ENCODE data around the gene LCE1B.

The LCE1B gene

DNA sequence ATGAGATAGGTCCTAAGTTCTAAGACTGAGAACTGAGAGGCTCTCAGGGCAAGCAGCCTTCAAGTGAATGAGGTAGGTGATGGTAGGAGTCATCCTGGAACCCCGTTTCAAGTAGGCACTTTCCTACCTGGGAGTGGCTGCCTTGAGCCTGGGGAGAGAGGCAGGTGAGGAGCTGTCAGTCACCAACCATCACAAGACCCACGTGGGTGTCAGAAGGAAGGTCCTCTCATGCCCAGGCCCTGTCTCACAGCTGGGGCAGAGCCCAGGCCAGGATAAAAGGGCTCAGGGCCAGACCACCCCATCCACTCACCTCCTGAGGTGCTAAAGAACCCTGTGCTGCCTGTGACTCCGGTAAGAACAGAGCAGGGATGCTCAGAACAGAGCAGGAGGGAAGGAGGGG lies 15.3 kb upstream of the LCE1B start, which contains the start of gene LCE1D:
Gene LCE1D (plus strand): TSS at position 301 of the 400 bp plus-strand sequence. CDS start 1,074 bp downstream, outside the sequence.
- Histone ChIP-seq H3K36me3 (ENCODE audit: control insufficient read depth in 2 of 2, insufficient read depth in 1 of 2, low read length in 2 of 2) (no peaks in the 10 kb centered on the region), H3K4me1 (ENCODE audit: control insufficient read depth, insufficient read depth, low read length) (no peaks in the 10 kb centered on the region), H3K9me3 (ENCODE audit: control insufficient read depth, insufficient read depth, low read depth, low read length) (no peaks in the 10 kb centered on the region), H3K27ac (ENCODE audit: extremely low read depth, low read depth, low read length) (no peak within 1 kb of the TSS), H3K4me3 (ENCODE audit: low read depth, low read length) (no peak within 1 kb of the TSS)
- ChIA-PET POLR2A (no interaction called here), CTCF (no interaction called here)
- no peak for TF ChIP-seq ZNF501 (tag by site-specific recombination; IDR thresholded peaks at IDR 0.05)
- no peak for TF ChIP-seq ZNF433 (tag by site-specific recombination; IDR thresholded peaks at IDR 0.05; ENCODE audit: low read depth)
- no peak for TF ChIP-seq ZNF596 (tag by site-specific recombination; IDR thresholded peaks at IDR 0.05)
- TF ChIP-seq ZNF23 (tag by site-specific recombination; IDR thresholded peaks at IDR 0.05; ENCODE audit: borderline replicate concordance), result no peak

DNA sequence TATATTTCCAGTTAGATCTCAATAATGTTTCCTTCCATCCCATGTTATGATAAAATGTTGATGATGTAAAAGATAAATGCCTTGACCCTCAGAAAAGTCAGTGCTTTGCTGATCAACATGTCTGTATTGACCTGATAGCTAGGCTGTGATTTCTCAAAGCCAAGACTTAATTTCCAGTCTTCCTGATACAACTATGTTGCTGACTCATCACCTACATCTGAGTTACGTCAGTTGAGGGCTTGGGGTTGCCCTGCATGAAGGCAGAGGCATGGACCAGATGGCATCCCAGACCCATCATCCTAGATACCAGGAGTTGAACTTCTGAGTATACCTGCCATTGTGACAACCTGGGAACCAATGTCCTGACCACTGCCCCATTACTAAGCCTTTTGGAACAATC lies 10.4 kb upstream of the LCE1B start:
- Histone ChIP-seq H3K36me3 (ENCODE audit: control insufficient read depth in 2 of 2, insufficient read depth in 1 of 2, low read length in 2 of 2) (no peaks in the 10 kb centered on the region), H3K4me3 (ENCODE audit: low read depth, low read length) (no peak overlapping the region), H3K9me3 (ENCODE audit: control insufficient read depth, insufficient read depth, low read depth, low read length) (no peaks in the 10 kb centered on the region), H3K4me1 (ENCODE audit: control insufficient read depth, insufficient read depth, low read length) (no peaks in the 10 kb centered on the region), H3K27ac (ENCODE audit: extremely low read depth, low read depth, low read length) (no peak overlapping the region)
- no peak for TF ChIP-seq SP2 (tag by site-specific recombination; IDR thresholded peaks at IDR 0.05)
- TF ChIP-seq ZNF76 (tag by site-specific recombination; IDR thresholded peaks at IDR 0.05; ENCODE audit: borderline replicate concordance, low read depth), result no peak
- TF ChIP-seq ZNF394 (tag by site-specific recombination; IDR thresholded peaks at IDR 0.05; ENCODE audit: borderline replicate concordance), result no peak
- POLR2A ChIA-PET, result no interaction called here
- CTCF ChIA-PET, result no interaction called here

DNA sequence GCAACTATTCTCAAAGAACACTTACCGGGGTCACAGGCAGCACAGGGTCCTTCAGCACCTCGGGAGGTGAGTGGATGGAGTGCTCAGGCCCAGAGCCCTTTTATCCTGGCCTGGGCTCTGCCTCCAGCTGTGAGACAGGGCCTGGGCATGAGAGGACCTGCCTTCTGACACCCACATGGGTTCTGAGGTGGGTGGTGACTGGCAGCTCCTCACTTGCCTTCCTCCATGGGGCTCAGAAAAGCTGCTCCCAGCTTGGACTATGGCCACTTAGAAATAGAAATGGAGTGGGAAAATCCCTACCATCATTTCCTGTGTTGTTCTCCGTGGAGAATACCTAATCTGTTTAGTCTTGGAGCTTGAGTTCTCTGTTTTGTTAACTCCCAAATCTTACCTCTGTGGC lies 5.2 kb upstream of the LCE1B start, which contains the start of gene LCE1C:
Gene LCE1C (minus strand): TSS at position 76 of the 400 bp plus-strand sequence. CDS start 1,173 bp downstream, outside the sequence.
- CTCF ChIA-PET, result interaction anchor here (0.7 kb wide), 1 partner anchor 9 kb away, joined by 4 read pairs; no protein-coding TSS in a partner anchor
- H3K4me1 ChIP-seq (ENCODE audit: control insufficient read depth, insufficient read depth, low read length), result no peaks in the 10 kb centered on the region
- POLR2A ChIA-PET, result no interaction called here
- H3K27ac ChIP-seq (ENCODE audit: extremely low read depth, low read depth, low read length), result no peak within 1 kb of the TSS
- no peak within 1 kb of the TSS for H3K4me3 ChIP-seq (ENCODE audit: low read depth, low read length)
- no peaks in the 10 kb centered on the region for H3K36me3 ChIP-seq (ENCODE audit: control insufficient read depth in 2 of 2, insufficient read depth in 1 of 2, low read length in 2 of 2)
- H3K9me3 ChIP-seq (ENCODE audit: control insufficient read depth, insufficient read depth, low read depth, low read length), result no peaks in the 10 kb centered on the region
- no peak for TF ChIP-seq ZNF624 (tag by site-specific recombination; IDR thresholded peaks at IDR 0.05)
- TF ChIP-seq ZNF266 (tag by site-specific recombination; IDR thresholded peaks at IDR 0.05; ENCODE audit: low read depth), result no peak

DNA sequence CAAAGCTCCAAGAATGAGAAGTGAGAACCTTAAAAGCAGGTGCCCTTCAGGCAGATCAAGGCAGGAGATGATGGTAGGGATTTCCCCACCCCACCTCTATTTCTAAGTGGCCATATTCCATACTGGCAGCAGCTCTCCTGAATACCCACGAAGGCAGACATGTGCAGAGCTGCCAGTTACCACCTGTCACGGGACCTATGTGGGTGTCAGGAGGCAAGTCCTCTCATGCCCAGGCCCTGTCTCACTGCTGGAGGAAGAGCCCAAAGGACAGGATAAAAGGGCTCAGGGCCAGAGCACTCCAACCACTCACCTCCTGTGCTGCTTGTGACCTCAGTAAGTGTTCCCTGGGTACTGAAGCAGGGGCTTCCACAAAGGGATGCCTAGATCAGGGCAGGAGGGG lies 721 bp upstream of the LCE1B start:
- ChIA-PET POLR2A (no interaction called here), CTCF (interaction anchor here (0.6 kb wide), 1 partner anchor 33 kb away, joined by 3 read pairs; no protein-coding TSS in a partner anchor)
- H3K9me3 ChIP-seq (ENCODE audit: control insufficient read depth, insufficient read depth, low read depth, low read length), result no peaks in the 10 kb centered on the region
- TF ChIP-seq, protein P1, sequence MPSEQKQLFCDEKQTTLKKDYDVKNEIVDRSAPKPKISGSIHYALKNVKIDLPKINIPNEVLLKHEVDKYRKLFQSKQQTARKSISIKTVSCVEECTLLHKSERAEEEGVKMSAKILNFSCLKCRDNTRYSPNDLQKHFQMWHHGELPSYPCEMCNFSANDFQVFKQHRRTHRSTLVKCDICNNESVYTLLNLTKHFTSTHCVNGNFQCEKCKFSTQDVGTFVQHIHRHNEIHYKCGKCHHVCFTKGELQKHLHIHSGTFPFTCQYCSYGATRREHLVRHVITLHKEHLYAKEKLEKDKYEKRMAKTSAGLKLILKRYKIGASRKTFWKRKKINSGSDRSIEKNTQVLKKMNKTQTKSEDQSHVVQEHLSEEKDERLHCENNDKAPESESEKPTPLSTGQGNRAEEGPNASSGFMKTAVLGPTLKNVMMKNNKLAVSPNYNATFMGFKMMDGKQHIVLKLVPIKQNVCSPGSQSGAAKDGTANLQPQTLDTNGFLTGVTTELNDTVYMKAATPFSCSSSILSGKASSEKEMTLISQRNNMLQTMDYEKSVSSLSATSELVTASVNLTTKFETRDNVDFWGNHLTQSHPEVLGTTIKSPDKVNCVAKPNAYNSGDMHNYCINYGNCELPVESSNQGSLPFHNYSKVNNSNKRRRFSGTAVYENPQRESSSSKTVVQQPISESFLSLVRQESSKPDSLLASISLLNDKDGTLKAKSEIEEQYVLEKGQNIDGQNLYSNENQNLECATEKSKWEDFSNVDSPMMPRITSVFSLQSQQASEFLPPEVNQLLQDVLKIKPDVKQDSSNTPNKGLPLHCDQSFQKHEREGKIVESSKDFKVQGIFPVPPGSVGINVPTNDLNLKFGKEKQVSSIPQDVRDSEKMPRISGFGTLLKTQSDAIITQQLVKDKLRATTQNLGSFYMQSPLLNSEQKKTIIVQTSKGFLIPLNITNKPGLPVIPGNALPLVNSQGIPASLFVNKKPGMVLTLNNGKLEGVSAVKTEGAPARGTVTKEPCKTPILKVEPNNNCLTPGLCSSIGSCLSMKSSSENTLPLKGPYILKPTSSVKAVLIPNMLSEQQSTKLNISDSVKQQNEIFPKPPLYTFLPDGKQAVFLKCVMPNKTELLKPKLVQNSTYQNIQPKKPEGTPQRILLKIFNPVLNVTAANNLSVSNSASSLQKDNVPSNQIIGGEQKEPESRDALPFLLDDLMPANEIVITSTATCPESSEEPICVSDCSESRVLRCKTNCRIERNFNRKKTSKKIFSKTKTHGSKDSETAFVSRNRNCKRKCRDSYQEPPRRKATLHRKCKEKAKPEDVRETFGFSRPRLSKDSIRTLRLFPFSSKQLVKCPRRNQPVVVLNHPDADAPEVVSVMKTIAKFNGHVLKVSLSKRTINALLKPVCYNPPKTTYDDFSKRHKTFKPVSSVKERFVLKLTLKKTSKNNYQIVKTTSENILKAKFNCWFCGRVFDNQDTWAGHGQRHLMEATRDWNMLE (tag by site-specific recombination; conservative IDR thresholded peaks at IDR 0.05; ENCODE audit: low read depth), result no peak
- TF ChIP-seq ZNF555 (tag by site-specific recombination; conservative IDR thresholded peaks at IDR 0.05) (no peak), ZNF155 (tag by site-specific recombination; IDR thresholded peaks at IDR 0.05) (no peak), ZNF112 (tag by site-specific recombination; IDR thresholded peaks at IDR 0.05) (no peak), ZNF114 (tag by site-specific recombination; IDR thresholded peaks at IDR 0.05) (no peak), KLF1 (tag by site-specific recombination; IDR thresholded peaks at IDR 0.05) (no peak), SCRT1 (tag by site-specific recombination; IDR thresholded peaks at IDR 0.05; ENCODE audit: borderline replicate concordance) (no peak)
- TF ChIP-seq, protein P2, sequence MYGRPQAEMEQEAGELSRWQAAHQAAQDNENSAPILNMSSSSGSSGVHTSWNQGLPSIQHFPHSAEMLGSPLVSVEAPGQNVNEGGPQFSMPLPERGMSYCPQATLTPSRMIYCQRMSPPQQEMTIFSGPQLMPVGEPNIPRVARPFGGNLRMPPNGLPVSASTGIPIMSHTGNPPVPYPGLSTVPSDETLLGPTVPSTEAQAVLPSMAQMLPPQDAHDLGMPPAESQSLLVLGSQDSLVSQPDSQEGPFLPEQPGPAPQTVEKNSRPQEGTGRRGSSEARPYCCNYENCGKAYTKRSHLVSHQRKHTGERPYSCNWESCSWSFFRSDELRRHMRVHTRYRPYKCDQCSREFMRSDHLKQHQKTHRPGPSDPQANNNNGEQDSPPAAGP (tag by site-specific recombination; IDR thresholded peaks at IDR 0.05), result no peak

More for the DNA sequence above, 721 bp upstream of the LCE1B start:
- H3K36me3 ChIP-seq (ENCODE audit: control insufficient read depth in 2 of 2, insufficient read depth in 1 of 2, low read length in 2 of 2), result no peaks in the 10 kb centered on the region
- H3K4me3 ChIP-seq (ENCODE audit: low read depth, low read length), result no peak overlapping the region
- no peaks in the 10 kb centered on the region for H3K4me1 ChIP-seq (ENCODE audit: control insufficient read depth, insufficient read depth, low read length)
- H3K27ac ChIP-seq (ENCODE audit: extremely low read depth, low read depth, low read length), result no peak overlapping the region
